HG03196 (cell line): ENCODE data around the gene CXCL9.
"Not testable (repeated sequence)": the region's sequence is repeated elsewhere in the genome, so short reads cannot be mapped to it uniquely, and the experiment has no call there.

ENCODE experiments used
- ATAC-seq: cut with Tn5 transposase; IDR thresholded peaks from one replicate; pipeline ENCODE4 v1.9.1; 2021; ENCODE audit not compliant: unreplicated experiment

Gene CXCL9

GRCh38 chr4:75962072-75962471, 45.2 kb downstream of the CXCL9 start:
- not testable (repeated sequence) for ATAC-seq

- ATAC-seq = not testable (repeated sequence)
Observed at GRCh38 chr4:75958546-75958945, 48.8 kb downstream of the CXCL9 start.

GRCh38 chr4:75954811-75955210, 52.5 kb downstream of the CXCL9 start:
- not testable (repeated sequence) for ATAC-seq

GRCh38 chr4:75953509-75953908, 53.8 kb downstream of the CXCL9 start:
- no peak for ATAC-seq
